Activated naive CD4-positive, alpha-beta T cell treated with anti-CD3 and anti-CD28 coated beads, Interleukin-2, amount 50 U/mL, for 24 hours (primary cell): ENCODE results near the gene CYP46A1.
A peak's percentile ranks its signal among the peaks of the same experiment; 100 is the strongest.

ENCODE experiments used
- H3K27ac Mint-ChIP-seq: one replicate; pipeline ENCODE4 v1.8.0; 2021; ENCODE audit warnings: mild to moderate bottlenecking, mixed read lengths
- H3K27me3 Mint-ChIP-seq: one replicate; pipeline ENCODE4 v1.8.0; 2021; ENCODE audit warnings: mixed read lengths
- H3K36me3 Mint-ChIP-seq: one replicate; pipeline ENCODE4 v1.8.0; 2021; ENCODE audit warnings: mixed read lengths
- H3K4me1 Mint-ChIP-seq: one replicate; pipeline ENCODE4 v1.8.0; 2021; ENCODE audit warnings: mixed read lengths
- H3K4me3 Mint-ChIP-seq: one replicate; pipeline ENCODE4 v1.8.0; 2021; ENCODE audit warnings: mild to moderate bottlenecking, mixed read lengths
- H3K9me3 Mint-ChIP-seq: one replicate; pipeline ENCODE4 v1.8.0; 2021; ENCODE audit warnings: mixed read lengths

The CYP46A1 gene

GRCh38 chr14:99732436-99733210 lies 48.5 kb downstream of the CYP46A1 start:
- peaks cover 3% of the 10 kb centered on the region for H3K4me1 Mint-ChIP-seq
- H3K36me3 Mint-ChIP-seq, result no peaks in the 10 kb centered on the region
- H3K27ac Mint-ChIP-seq, result peak overlapping the region; percentile 53
- no peak overlapping the region for H3K4me3 Mint-ChIP-seq
- H3K9me3 Mint-ChIP-seq, result no peaks in the 10 kb centered on the region
- peaks cover 17% of the 10 kb centered on the region for H3K27me3 Mint-ChIP-seq

GRCh38 chr14:99733211-99733539 lies 49.1 kb downstream of the CYP46A1 start:
- H3K27me3 Mint-ChIP-seq, result peaks cover 17% of the 10 kb centered on the region
- no peaks in the 10 kb centered on the region for H3K9me3 Mint-ChIP-seq
- no peaks in the 10 kb centered on the region for H3K36me3 Mint-ChIP-seq
- H3K27ac Mint-ChIP-seq, result no peak overlapping the region
- peaks cover 3% of the 10 kb centered on the region for H3K4me1 Mint-ChIP-seq
- no peak overlapping the region for H3K4me3 Mint-ChIP-seq

- Mint-ChIP-seq H3K27ac (no peak overlapping the region), H3K27me3 (peaks cover 15% of the 10 kb centered on the region), H3K9me3 (no peaks in the 10 kb centered on the region), H3K4me1 (peaks cover 3% of the 10 kb centered on the region), H3K4me3 (no peak overlapping the region), H3K36me3 (no peaks in the 10 kb centered on the region)
Measured at GRCh38 chr14:99733540-99734405, 49.7 kb downstream of the CYP46A1 start.

- Mint-ChIP-seq H3K9me3 (no peaks in the 10 kb centered on the region), H3K27ac (no peak overlapping the region), H3K4me3 (no peak overlapping the region), H3K4me1 (peaks cover 3% of the 10 kb centered on the region), H3K27me3 (peaks cover 16% of the 10 kb centered on the region), H3K36me3 (no peaks in the 10 kb centered on the region)
Measured at GRCh38 chr14:99734406-99735051, 50.4 kb downstream of the CYP46A1 start.

- H3K4me3 Mint-ChIP-seq, result no peak overlapping the region
- peaks cover 16% of the 10 kb centered on the region for H3K27me3 Mint-ChIP-seq
- no peaks in the 10 kb centered on the region for H3K36me3 Mint-ChIP-seq
- no peaks in the 10 kb centered on the region for H3K9me3 Mint-ChIP-seq
- H3K27ac Mint-ChIP-seq, result no peak overlapping the region
- H3K4me1 Mint-ChIP-seq, result peaks cover 3% of the 10 kb centered on the region
Measured at GRCh38 chr14:99735189-99736135, 51.4 kb downstream of the CYP46A1 start.

- Mint-ChIP-seq H3K4me1 (no peaks in the 10 kb centered on the region), H3K27ac (no peak overlapping the region)
Measured at GRCh38 chr14:99736603-99737371, 52.7 kb downstream of the CYP46A1 start.

GRCh38 chr14:99737451-99737951 lies 53.4 kb downstream of the CYP46A1 start:
- no peak overlapping the region for H3K4me3 Mint-ChIP-seq
- H3K4me1 Mint-ChIP-seq, result no peaks in the 10 kb centered on the region
- no peak overlapping the region for H3K27ac Mint-ChIP-seq
- no peaks in the 10 kb centered on the region for H3K9me3 Mint-ChIP-seq
- peaks cover 21% of the 10 kb centered on the region for H3K27me3 Mint-ChIP-seq
- H3K36me3 Mint-ChIP-seq, result no peaks in the 10 kb centered on the region

More at GRCh38 chr14:99736603-99737371, 52.7 kb downstream of the CYP46A1 start:
- Mint-ChIP-seq H3K4me3 (no peak overlapping the region), H3K9me3 (no peaks in the 10 kb centered on the region), H3K36me3 (no peaks in the 10 kb centered on the region), H3K27me3 (peaks cover 21% of the 10 kb centered on the region)

GRCh38 chr14:99737956-99738667 lies 54.0 kb downstream of the CYP46A1 start:
- Mint-ChIP-seq H3K36me3 (no peaks in the 10 kb centered on the region), H3K9me3 (no peaks in the 10 kb centered on the region), H3K4me3 (no peak overlapping the region), H3K4me1 (no peaks in the 10 kb centered on the region), H3K27ac (no peak overlapping the region), H3K27me3 (peaks cover 21% of the 10 kb centered on the region)

GRCh38 chr14:99740411-99740810 lies 56.3 kb downstream of the CYP46A1 start:
- Mint-ChIP-seq H3K27me3 (peaks cover 15% of the 10 kb centered on the region), H3K4me1 (no peaks in the 10 kb centered on the region), H3K36me3 (no peaks in the 10 kb centered on the region), H3K4me3 (no peak overlapping the region), H3K9me3 (no peaks in the 10 kb centered on the region), H3K27ac (no peak overlapping the region)

- H3K9me3 Mint-ChIP-seq, result no peaks in the 10 kb centered on the region
- no peaks in the 10 kb centered on the region for H3K36me3 Mint-ChIP-seq
- H3K4me1 Mint-ChIP-seq, result peaks cover 6% of the 10 kb centered on the region
- no peak overlapping the region for H3K4me3 Mint-ChIP-seq
- peaks cover 11% of the 10 kb centered on the region for H3K27me3 Mint-ChIP-seq
- no peak overlapping the region for H3K27ac Mint-ChIP-seq
Measured at GRCh38 chr14:99741227-99741976, 57.3 kb downstream of the CYP46A1 start.

GRCh38 chr14:99742074-99742473 lies 58.0 kb downstream of the CYP46A1 start:
- Mint-ChIP-seq H3K4me3 (no peak overlapping the region), H3K27ac (no peak overlapping the region), H3K27me3 (peaks cover 7% of the 10 kb centered on the region), H3K9me3 (no peaks in the 10 kb centered on the region), H3K4me1 (peaks cover 11% of the 10 kb centered on the region), H3K36me3 (no peaks in the 10 kb centered on the region)

GRCh38 chr14:99742509-99743487 lies 58.7 kb downstream of the CYP46A1 start:
- H3K4me3 Mint-ChIP-seq, result no peak overlapping the region
- no peaks in the 10 kb centered on the region for H3K9me3 Mint-ChIP-seq
- H3K4me1 Mint-ChIP-seq, result peaks cover 13% of the 10 kb centered on the region
- H3K36me3 Mint-ChIP-seq, result no peaks in the 10 kb centered on the region
- peaks cover 7% of the 10 kb centered on the region for H3K27me3 Mint-ChIP-seq
- no peak overlapping the region for H3K27ac Mint-ChIP-seq
